Measurements from ENCODE around the gene ARHGEF11. TPM values are rescaled to one million over a fixed set of nuclear protein-coding genes. Genes with fewer than 3 reads are reported as not detected.

The ARHGEF11 gene
- total RNA-seq, 1 experiment from 2014 or later: 55.5 TPM

Small RNAs within 50 kb of the gene (microRNA-seq; reads per million reads assigned to microRNA genes)
- gene MIR765 (ENCODE audit: unreplicated experiment): 1.3 reads per million

Other genes starting within 250 kb of the ARHGEF11 start
- 0.69 TPM for gene SH2D2A, start 228.9 kb downstream of the ARHGEF11 start, total RNA-seq (2021; ENCODE audit: unreplicated experiment)
- not detected for gene INSRR, start 186.6 kb downstream of the ARHGEF11 start, total RNA-seq (2021; ENCODE audit: unreplicated experiment)
- 0.21 TPM for gene NTRK1, start 184.9 kb downstream of the ARHGEF11 start, total RNA-seq (2021; ENCODE audit: unreplicated experiment)
- gene PEAR1, start 152.0 kb downstream of the ARHGEF11 start, total RNA-seq (2021; ENCODE audit: unreplicated experiment): 16.1 TPM
- 0.77 TPM for gene LRRC71, start 125.1 kb downstream of the ARHGEF11 start, total RNA-seq (2021; ENCODE audit: unreplicated experiment)
- gene ETV3L, start 54.1 kb upstream of the ARHGEF11 start, total RNA-seq (2021; ENCODE audit: unreplicated experiment): not detected
- 22.2 TPM for gene ETV3, start 92.7 kb upstream of the ARHGEF11 start, total RNA-seq (2021; ENCODE audit: unreplicated experiment)